Subcutaneous abdominal adipose tissue (tissue), 5 donors: ENCODE results near the gene ESYT1.

ENCODE experiments used
- H3K27ac ChIP-seq: one replicate; pipeline ENCODE4 v1.7.0; 2013; ENCODE audit warnings: low read depth, mild to moderate bottlenecking, inconsistent platforms, low read length, moderate library complexity
- H3K27me3 ChIP-seq, 5 donors: one replicate each; pipeline ENCODE4 v1.7.0; 2013; ENCODE audit warnings: low read length in 5 of 5, inconsistent platforms in 1 of 5; ENCODE audit not compliant: control insufficient read depth in 5 of 5, insufficient read depth in 4 of 5
- H3K36me3 ChIP-seq, 5 donors: one replicate each; pipeline ENCODE4 v1.7.0; 2013; ENCODE audit warnings: low read length in 5 of 5; ENCODE audit not compliant: control insufficient read depth in 5 of 5, insufficient read depth in 5 of 5
- H3K4me1 ChIP-seq, 5 donors: one replicate each; pipeline ENCODE4 v1.7.0; 2013; ENCODE audit warnings: low read length in 5 of 5, mild to moderate bottlenecking in 3 of 5, moderate library complexity in 1 of 5; ENCODE audit not compliant: control insufficient read depth in 5 of 5, insufficient read depth in 5 of 5
- H3K4me3 ChIP-seq, 5 donors: one replicate each; pipeline ENCODE4 v1.7.0; 2013; ENCODE audit warnings: low read length in 5 of 5, low read depth in 1 of 5
- H3K9ac ChIP-seq, 5 donors: one replicate each; pipeline ENCODE4 v1.7.0; 2013; ENCODE audit warnings: low read length in 5 of 5, mild to moderate bottlenecking in 4 of 5, moderate library complexity in 3 of 5
- H3K9me3 ChIP-seq, 5 donors: one replicate each; pipeline ENCODE4 v1.7.0; 2013; ENCODE audit warnings: low read length in 5 of 5; ENCODE audit not compliant: control insufficient read depth in 5 of 5
- donor health status: healthy.
- donor health status: healthy.
- donor health status: healthy.
- donor health status: healthy.
- donor health status: healthy.

ESYT1 gene, protein sequence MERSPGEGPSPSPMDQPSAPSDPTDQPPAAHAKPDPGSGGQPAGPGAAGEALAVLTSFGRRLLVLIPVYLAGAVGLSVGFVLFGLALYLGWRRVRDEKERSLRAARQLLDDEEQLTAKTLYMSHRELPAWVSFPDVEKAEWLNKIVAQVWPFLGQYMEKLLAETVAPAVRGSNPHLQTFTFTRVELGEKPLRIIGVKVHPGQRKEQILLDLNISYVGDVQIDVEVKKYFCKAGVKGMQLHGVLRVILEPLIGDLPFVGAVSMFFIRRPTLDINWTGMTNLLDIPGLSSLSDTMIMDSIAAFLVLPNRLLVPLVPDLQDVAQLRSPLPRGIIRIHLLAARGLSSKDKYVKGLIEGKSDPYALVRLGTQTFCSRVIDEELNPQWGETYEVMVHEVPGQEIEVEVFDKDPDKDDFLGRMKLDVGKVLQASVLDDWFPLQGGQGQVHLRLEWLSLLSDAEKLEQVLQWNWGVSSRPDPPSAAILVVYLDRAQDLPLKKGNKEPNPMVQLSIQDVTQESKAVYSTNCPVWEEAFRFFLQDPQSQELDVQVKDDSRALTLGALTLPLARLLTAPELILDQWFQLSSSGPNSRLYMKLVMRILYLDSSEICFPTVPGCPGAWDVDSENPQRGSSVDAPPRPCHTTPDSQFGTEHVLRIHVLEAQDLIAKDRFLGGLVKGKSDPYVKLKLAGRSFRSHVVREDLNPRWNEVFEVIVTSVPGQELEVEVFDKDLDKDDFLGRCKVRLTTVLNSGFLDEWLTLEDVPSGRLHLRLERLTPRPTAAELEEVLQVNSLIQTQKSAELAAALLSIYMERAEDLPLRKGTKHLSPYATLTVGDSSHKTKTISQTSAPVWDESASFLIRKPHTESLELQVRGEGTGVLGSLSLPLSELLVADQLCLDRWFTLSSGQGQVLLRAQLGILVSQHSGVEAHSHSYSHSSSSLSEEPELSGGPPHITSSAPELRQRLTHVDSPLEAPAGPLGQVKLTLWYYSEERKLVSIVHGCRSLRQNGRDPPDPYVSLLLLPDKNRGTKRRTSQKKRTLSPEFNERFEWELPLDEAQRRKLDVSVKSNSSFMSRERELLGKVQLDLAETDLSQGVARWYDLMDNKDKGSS

DNA sequence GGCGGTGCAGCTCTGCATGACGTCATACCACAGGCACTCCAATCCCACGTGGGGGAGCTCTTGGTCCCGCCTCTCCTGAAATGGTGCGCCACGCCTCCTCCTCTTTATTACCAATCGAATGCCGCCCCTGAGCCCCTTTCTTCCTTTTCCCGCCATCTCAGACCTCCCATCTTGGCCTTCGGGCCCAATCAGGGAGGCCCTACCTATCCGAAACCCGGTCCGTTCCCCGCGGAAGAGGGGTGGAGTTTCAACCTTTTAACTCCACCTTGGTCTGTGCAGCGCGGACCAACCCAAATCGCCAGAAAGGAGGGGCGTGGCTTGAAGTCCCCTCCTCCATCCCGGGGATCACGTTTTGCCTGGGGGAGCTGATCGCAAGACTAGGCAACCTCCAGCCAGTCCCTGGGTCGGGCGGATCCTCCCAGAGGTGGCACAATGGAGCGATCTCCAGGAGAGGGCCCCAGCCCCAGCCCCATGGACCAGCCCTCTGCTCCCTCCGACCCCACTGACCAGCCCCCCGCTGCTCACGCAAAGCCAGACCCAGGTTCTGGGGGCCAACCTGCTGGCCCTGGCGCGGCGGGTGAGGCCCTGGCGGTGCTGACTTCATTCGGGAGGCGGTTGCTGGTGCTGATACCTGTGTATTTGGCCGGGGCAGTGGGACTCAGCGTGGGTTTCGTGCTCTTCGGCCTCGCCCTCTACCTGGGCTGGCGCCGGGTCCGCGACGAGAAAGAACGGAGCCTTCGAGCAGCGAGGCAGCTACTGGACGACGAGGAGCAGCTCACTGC, at the start of gene ESYT1:
Gene ESYT1, plus strand, starts transcription at position 380 of the 782 bp plus-strand sequence. Its CDS starts 53 bp downstream, at position 433.
- H3K27ac ChIP-seq, result peak within 1 kb of the TSS; percentile 95
- peaks cover 18 to 68% (median 59%) of the 10 kb centered on the region in 5 donors for H3K4me1 ChIP-seq
- no peaks in the 10 kb centered on the region for H3K27me3 ChIP-seq
- peak within 1 kb of the TSS; percentile 73 to 92 (median 84) for H3K9ac ChIP-seq
- H3K4me3 ChIP-seq, result peak within 1 kb of the TSS; percentile 90 to 98 (median 93)
- H3K9me3 ChIP-seq, result no peaks in the 10 kb centered on the region
- peaks cover 3 to 31% (median 27%) of the 10 kb centered on the region in 5 donors for H3K36me3 ChIP-seq

DNA sequence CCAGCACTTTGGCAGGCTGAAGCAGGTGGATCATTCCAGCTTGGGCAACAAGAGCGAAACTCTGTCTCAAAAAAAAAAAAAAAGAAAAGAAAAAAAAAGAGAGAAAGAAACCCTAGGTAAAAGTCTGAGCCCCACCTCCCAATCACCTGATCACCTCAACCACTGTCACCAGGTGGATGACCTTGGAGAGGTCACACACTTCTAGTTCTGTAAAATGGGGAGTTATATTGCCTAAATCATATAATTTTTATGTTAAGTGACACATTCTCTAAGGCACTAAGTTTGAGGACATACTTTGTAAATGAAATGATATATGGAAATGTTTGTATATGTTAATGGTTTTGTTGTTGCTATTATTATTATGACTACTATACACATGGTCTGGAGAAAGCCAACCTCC, 49.6 kb upstream of the ESYT1 start:
- H3K27ac ChIP-seq, result no peak overlapping the region
- H3K9ac ChIP-seq, result peak overlapping the region in 1 of 5 donors; percentile 76
- H3K9me3 ChIP-seq, result no peaks in the 10 kb centered on the region
- no peak overlapping the region for H3K4me3 ChIP-seq
- H3K27me3 ChIP-seq, result peaks cover 0 to 13% (median 11%) of the 10 kb centered on the region in 5 donors
- H3K36me3 ChIP-seq, result no peaks in the 10 kb centered on the region
- H3K4me1 ChIP-seq, result peaks cover 0 to 21% (median 16%) of the 10 kb centered on the region in 5 donors

DNA sequence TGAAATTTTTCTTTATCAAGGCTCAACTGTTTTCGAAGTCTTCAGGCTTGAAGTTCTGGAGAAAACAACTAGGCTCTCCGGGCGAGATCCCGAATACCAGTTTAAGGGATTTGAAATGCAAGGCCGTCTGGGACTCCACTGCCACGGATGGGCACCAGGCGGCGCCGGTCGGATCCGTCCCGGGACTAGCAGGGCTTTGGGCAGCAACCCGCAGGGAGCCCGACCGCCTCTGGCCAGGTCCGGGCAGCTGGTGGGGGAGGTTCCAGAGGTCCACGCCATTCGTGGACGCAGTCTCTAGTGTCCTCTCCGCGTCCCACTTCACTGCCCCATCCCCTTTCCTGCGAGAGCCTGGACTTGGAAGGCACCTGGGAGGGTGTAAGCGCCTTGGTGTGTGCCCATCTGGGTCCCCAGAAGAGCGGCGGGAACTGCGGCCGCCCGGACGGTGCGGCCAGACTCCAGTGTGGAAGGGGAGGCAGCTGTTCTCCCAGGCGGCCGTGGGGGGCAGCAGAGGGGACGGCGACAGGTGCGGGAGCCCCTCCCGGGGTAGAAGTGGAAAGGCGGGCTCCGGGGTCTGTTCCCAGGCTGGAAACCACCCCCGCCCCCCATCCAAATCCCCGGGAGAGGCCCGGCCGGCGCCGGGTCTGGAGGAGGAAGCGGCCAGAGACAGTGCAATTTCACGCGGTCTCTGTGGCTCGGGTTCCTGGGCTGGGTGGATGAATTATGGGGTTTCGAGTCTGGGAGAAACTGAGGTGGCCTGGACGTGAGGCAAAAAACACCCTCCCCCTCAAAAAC, 48.9 kb upstream of the ESYT1 start:
- Histone ChIP-seq H3K4me1 (peaks cover 0 to 21% (median 16%) of the 10 kb centered on the region in 5 donors), H3K9me3 (no peaks in the 10 kb centered on the region), H3K27me3 (peaks cover 0 to 13% (median 11%) of the 10 kb centered on the region in 5 donors), H3K36me3 (no peaks in the 10 kb centered on the region), H3K4me3 (peak overlapping the region; percentile 68 to 77 (median 74)), H3K9ac (peak overlapping the region in 4 of 5 donors; percentile 55 to 76 (median 72)), H3K27ac (peak overlapping the region; percentile 10)

DNA sequence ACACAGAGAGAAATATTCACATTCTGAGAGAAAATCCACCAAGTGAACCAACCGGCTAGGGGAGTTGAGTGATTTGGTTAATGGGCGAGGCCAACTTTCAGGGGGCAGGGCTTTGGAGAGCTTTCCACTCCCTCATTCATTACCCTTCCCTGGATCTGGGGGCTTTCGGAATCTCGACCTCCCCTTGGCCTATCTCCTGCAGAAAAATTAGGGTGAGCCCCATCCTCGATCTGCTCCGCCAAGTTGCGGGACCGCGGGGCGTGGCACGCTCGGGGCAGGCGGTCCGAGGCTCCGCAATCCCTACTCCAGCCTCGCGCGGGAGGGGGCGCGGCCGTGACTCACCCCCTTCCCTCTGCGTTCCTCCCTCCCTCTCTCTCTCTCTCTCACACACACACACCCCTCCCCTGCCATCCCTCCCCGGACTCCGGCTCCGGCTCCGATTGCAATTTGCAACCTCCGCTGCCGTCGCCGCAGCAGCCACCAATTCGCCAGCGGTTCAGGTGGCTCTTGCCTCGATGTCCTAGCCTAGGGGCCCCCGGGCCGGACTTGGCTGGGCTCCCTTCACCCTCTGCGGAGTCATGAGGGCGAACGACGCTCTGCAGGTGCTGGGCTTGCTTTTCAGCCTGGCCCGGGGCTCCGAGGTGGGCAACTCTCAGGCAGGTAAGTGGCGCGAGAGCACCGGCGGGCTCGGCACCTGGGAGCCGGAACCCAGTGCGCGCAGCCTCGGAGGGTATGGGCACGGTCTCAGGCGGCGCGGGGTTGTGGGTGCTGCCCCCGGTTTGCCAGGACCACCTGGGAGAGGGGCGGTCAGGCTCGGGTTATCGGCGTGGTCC, 48.1 kb upstream of the ESYT1 start, which contains the start of gene ERBB3:
Gene ERBB3, plus strand, starts transcription at position 443 of the 833 bp plus-strand sequence. Its CDS starts 136 bp downstream, at position 579.
- no peaks in the 10 kb centered on the region for H3K9me3 ChIP-seq
- H3K27me3 ChIP-seq, result peaks cover 0 to 13% (median 11%) of the 10 kb centered on the region in 5 donors
- no peaks in the 10 kb centered on the region for H3K36me3 ChIP-seq
- H3K9ac ChIP-seq, result peak within 1 kb of the TSS in 4 of 5 donors; percentile 55 to 76 (median 72)
- peak within 1 kb of the TSS; percentile 68 to 77 (median 74) for H3K4me3 ChIP-seq
- peak within 1 kb of the TSS; percentile 10 for H3K27ac ChIP-seq
- H3K4me1 ChIP-seq, result peaks cover 0 to 21% (median 16%) of the 10 kb centered on the region in 5 donors

DNA sequence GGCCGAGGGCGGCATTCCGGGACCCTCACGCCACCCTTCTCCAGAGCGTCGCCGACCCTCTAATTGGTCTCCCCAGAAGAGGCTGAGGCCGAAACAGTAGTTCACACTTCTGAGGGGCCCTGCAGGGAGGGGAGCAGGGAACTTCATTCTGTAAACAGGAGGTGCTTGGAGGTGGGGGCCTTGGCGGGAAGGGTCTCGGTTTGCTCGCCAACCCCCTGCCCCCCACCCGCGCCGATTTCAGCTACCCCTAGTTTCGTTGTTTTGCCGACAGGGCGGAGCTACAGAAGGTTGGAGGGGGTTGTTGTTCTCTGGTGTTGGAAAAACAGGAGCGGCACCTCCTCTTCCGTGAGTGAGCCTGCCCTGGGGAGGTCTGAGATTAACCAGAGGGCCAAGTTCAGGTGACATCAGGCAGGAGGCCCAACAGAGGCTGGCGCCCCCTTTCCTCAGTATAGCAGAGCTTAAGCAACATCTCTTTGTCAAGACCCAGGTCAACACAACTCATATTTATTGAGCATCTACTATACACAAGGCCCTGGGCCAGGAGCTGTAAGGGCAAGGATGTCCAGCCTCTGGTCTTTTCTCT, 47.4 kb upstream of the ESYT1 start:
- peaks cover 0 to 21% (median 16%) of the 10 kb centered on the region in 5 donors for H3K4me1 ChIP-seq
- no peaks in the 10 kb centered on the region for H3K9me3 ChIP-seq
- H3K27me3 ChIP-seq, result peaks cover 0 to 13% (median 11%) of the 10 kb centered on the region in 5 donors
- H3K27ac ChIP-seq, result no peak overlapping the region
- peak overlapping the region in 3 of 5 donors; percentile 68 to 74 (median 73) for H3K4me3 ChIP-seq
- H3K9ac ChIP-seq, result no peak overlapping the region
- H3K36me3 ChIP-seq, result no peaks in the 10 kb centered on the region

DNA sequence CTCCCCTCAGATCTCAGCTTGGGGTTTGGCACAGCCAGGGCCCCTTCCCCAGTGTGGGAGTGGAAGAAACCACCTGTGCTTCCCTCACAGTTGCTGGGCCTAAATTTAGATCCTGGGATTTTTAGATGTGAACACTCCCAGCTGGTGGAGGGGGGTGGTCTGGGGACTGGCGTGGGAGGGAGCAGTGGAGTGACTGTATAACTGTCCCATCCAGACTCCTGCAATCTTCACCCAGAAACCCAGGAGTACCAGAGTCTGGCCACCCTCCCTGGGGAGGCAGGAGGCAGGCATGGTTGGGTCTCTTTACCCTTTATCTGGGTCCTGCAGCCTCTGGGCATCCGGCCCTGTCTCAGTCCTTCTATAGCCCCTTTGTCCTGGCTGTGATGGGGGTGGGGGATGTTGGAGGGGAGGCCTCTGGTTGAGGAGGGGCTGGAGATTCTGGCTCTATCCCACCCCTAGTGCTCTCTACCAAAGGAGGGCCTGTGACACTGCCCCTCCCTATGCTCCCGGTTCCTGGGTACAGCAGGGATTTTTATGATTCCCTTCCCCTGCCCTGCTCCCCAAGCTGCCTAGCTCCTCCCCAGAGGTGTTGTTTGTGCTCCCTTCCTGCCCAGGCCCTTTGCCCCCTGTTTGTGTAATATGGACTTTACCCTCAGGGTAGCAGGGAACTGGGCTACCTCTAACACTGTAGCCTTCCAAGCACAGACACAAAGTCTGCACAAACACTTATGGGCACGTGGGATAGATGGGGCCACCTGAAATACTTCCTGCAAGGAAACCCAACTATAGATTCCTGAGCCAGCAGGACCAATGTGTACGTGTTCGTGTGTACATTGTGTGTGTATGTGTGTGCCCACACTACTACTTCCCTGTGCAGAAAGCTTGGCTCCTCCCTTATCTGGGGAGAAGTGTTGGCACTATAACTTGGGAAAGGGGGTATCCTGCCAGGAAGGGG, 46.4 kb upstream of the ESYT1 start:
- H3K36me3 ChIP-seq, result no peaks in the 10 kb centered on the region
- no peak overlapping the region for H3K4me3 ChIP-seq
- no peak overlapping the region for H3K27ac ChIP-seq
- H3K4me1 ChIP-seq, result peaks cover 0 to 21% (median 16%) of the 10 kb centered on the region in 5 donors
- H3K9ac ChIP-seq, result no peak overlapping the region
- no peaks in the 10 kb centered on the region for H3K9me3 ChIP-seq
- peaks cover 0 to 13% (median 11%) of the 10 kb centered on the region in 5 donors for H3K27me3 ChIP-seq

DNA sequence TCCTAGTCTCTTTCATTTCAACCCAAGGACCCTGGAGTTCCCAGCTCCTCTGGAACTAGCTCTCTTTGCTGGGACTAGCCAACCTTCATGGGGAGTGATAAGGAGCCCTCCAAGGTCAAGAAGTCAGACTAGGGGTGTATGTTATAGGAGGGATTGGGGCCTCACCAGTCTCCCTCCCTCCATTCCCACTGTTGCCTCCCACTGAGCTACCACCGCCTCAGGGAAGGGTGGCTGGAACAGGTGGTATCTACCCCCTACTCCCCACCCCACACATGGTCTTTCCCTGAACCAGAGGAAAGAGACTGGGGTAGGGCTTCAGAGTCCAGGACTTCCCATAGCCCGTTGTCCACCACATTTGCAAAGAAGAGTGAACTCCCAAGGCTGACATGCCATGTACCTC, 45.7 kb upstream of the ESYT1 start:
- H3K9ac ChIP-seq, result no peak overlapping the region
- no peaks in the 10 kb centered on the region for H3K9me3 ChIP-seq
- H3K27ac ChIP-seq, result no peak overlapping the region
- peaks cover 0 to 13% (median 11%) of the 10 kb centered on the region in 5 donors for H3K27me3 ChIP-seq
- no peak overlapping the region for H3K4me3 ChIP-seq
- peaks cover 0 to 24% (median 16%) of the 10 kb centered on the region in 5 donors for H3K4me1 ChIP-seq
- H3K36me3 ChIP-seq, result no peaks in the 10 kb centered on the region
